Endothelial cell of umbilical vein (primary cell): Measurements from ENCODE around the gene OR1A1. TPM values are rescaled to one million over a fixed set of nuclear protein-coding genes. Genes with fewer than 3 reads are reported as not detected.

Experiments used
- Bru-seq: library from RNA; stranded (reverse); fragments of 400-500 nt; gene quantifications from one replicate; lab custom pipeline; 2021; lab: Mats Ljungman, UMichigan
- BruChase-seq, 2 experiments: library from RNA; stranded (reverse); fragments of 400-500 nt; gene quantifications; one replicate each; lab custom pipeline; 2021; lab: Mats Ljungman, UMichigan
- BruUV-seq: library from RNA; stranded (reverse); fragments of 400-500 nt; replicated peaks from 2 replicates; lab custom pipeline; 2021; lab: Mats Ljungman, UMichigan
- CTCF ChIA-PET: fragments of 300-600, 350-600 bp; sonication (Branson Sonifier 250); formaldehyde crosslinking; loops from one replicate; lab custom pipeline; 2021; ENCODE audit warnings: antibody characterized with exemption, inconsistent platforms; lab: Charles Lee
- POLR2A ChIA-PET: fragments of 300-600, 350-600 bp; sonication (Branson Sonifier 250); formaldehyde crosslinking; loops from one replicate; lab custom pipeline; 2021; ENCODE audit warnings: antibody characterized with exemption, inconsistent platforms; lab: Charles Lee
- DNase-seq: peaks from one replicate; pipeline ENCODE4 v3.0.0-alpha.2; 2011; ENCODE audit warnings: low read depth, low spot score
- FAIRE-seq: peaks from 2 replicates; lab custom pipeline; 2011; peaks lifted over from hg19 to GRCh38; lab: Jason Lieb, UNC
- H2AFZ ChIP-seq: 2 replicates; pipeline ENCODE4 v1.6.0; 2012; ENCODE audit warnings: low read depth, low read length, control low read depth, inconsistent platforms
- H3K27ac ChIP-seq: 2 replicates; pipeline ENCODE4 v1.5.1; 2011; ENCODE audit warnings: low read depth, mild to moderate bottlenecking, control low read depth, low read length, moderate library complexity; ENCODE audit not compliant: insufficient read depth
- H3K27me3 ChIP-seq, 2 experiments: 2 replicates each; pipeline versions ENCODE4 v1.6.0 to v1.6.1; 2011; ENCODE audit warnings: low read length in 2 of 2, mixed read lengths in 1 of 2; ENCODE audit not compliant: control insufficient read depth in 2 of 2, insufficient read depth in 2 of 2
- H3K36me3 ChIP-seq, 2 experiments: 2 replicates in 1 of 2; 3 replicates in 1 of 2; pipeline ENCODE4 v1.5.1; 2011; ENCODE audit warnings: low read length in 2 of 2, mild to moderate bottlenecking in 1 of 2, moderate library complexity in 1 of 2; ENCODE audit not compliant: control insufficient read depth in 2 of 2, insufficient read depth in 2 of 2; ENCODE audit errors: extremely low read depth in 1 of 2
- H3K4me1 ChIP-seq: 3 replicates; pipeline ENCODE4 v1.5.1; 2011; ENCODE audit warnings: mild to moderate bottlenecking, low read length; ENCODE audit not compliant: control insufficient read depth, insufficient read depth; ENCODE audit errors: extremely low read depth
- H3K4me2 ChIP-seq: 2 replicates; pipeline ENCODE4 v1.6.1; 2011; ENCODE audit warnings: low read length, control low read depth, mixed read lengths; ENCODE audit not compliant: insufficient read depth
- H3K4me3 ChIP-seq, 3 experiments: fragments of 200-600 bp in 1 of 3; sonication (generic), shearing (Covaris generic) in 1 of 3; replicated peaks in 1 of 3; 2 replicates each; pipeline ENCODE4 v1.5.1; 2011 to 2016; ENCODE audit warnings: control low read depth in 3 of 3, low read length in 3 of 3, mild to moderate bottlenecking in 2 of 3, inconsistent platforms in 1 of 3, low read depth in 1 of 3, moderate library complexity in 1 of 3; ENCODE audit not compliant: insufficient read depth in 1 of 3
- H3K79me2 ChIP-seq: 2 replicates; pipeline ENCODE4 v1.6.0; 2012; ENCODE audit warnings: low read length, inconsistent platforms; ENCODE audit not compliant: control insufficient read depth, insufficient read depth
- H3K9ac ChIP-seq: replicated peaks from 2 replicates; pipeline ENCODE3; 2011; ENCODE audit warnings: low read length, control low read depth; ENCODE audit not compliant: insufficient read depth; ENCODE audit errors: extremely low read depth
- H3K9me1 ChIP-seq: replicated peaks from 3 replicates; pipeline ENCODE4 v1.6.0; 2011; ENCODE audit warnings: mild to moderate bottlenecking, low read length; ENCODE audit not compliant: control insufficient read depth, insufficient read depth; ENCODE audit errors: extremely low read depth
- H3K9me3 ChIP-seq: replicated peaks from 2 replicates; pipeline ENCODE4 v1.5.1; 2012; ENCODE audit warnings: low read length, inconsistent platforms; ENCODE audit not compliant: control insufficient read depth, insufficient read depth
- H4K20me1 ChIP-seq: replicated peaks from 2 replicates; pipeline ENCODE3; 2011; ENCODE audit warnings: mild to moderate bottlenecking, low read length; ENCODE audit not compliant: control insufficient read depth, insufficient read depth; ENCODE audit errors: extremely low read depth
- CTCF ChIP-seq, 2 donors: IDR thresholded peaks; 1 replicate in 1 of 2; 2 replicates in 1 of 2; pipeline ENCODE4 v1.5.1; 2011; ENCODE audit warnings: low read length in 2 of 2, mild to moderate bottlenecking in 2 of 2, moderate library complexity in 2 of 2, control low read depth in 1 of 2, inconsistent platforms in 1 of 2, low read depth in 1 of 2; ENCODE audit not compliant: insufficient read depth in 1 of 2; ENCODE audit errors: extremely low read depth in 1 of 2
- EZH2 ChIP-seq: IDR thresholded peaks from 2 replicates; pipeline ENCODE4 v1.6.1; 2012; ENCODE audit warnings: borderline replicate concordance, low read depth, mild to moderate bottlenecking, moderate library complexity, low read length, inconsistent platforms; ENCODE audit not compliant: severe bottlenecking
- FOS ChIP-seq: IDR thresholded peaks from 2 replicates; pipeline ENCODE4 v1.6.1; 2011; ENCODE audit warnings: mild to moderate bottlenecking, low read length, moderate library complexity, borderline replicate concordance; ENCODE audit not compliant: insufficient read depth
- GATA2 ChIP-seq: IDR thresholded peaks from 2 replicates; pipeline ENCODE4 v1.7.0; 2011; ENCODE audit warnings: low read depth, mild to moderate bottlenecking, moderate library complexity, mixed read lengths, low read length; ENCODE audit not compliant: insufficient read length, insufficient read depth
- JUN ChIP-seq: IDR thresholded peaks from 2 replicates; pipeline ENCODE4 v1.6.1; 2011; ENCODE audit warnings: borderline replicate concordance, low read depth; ENCODE audit not compliant: insufficient read length, insufficient read depth
- MAX ChIP-seq: IDR thresholded peaks from 2 replicates; pipeline ENCODE4 v1.6.1; 2011; ENCODE audit not compliant: insufficient read depth, insufficient read length
- MYC ChIP-seq: IDR thresholded peaks from one replicate; pipeline ENCODE4 v1.6.1; 2011; ENCODE audit warnings: mild to moderate bottlenecking, low read depth, low read length
- POLR2A ChIP-seq: IDR thresholded peaks from 2 replicates; pipeline ENCODE4 v1.6.1; 2012; ENCODE audit warnings: low read depth, mild to moderate bottlenecking, control low read depth, low read length
- POLR2AphosphoS5 ChIP-seq: IDR thresholded peaks from 2 replicates; pipeline ENCODE4 v1.6.1; 2012; ENCODE audit warnings: low read depth, mild to moderate bottlenecking, control low read depth, low read length, moderate library complexity; ENCODE audit not compliant: insufficient read depth
- dilution Hi-C: fragments of 300-500 bp; cut with MboI; formaldehyde crosslinking; loops from one replicate; pipeline ENCODE4 v1.15.0; 2019; ENCODE audit warnings: low sequenced_read_pairs; ENCODE audit not compliant: extremely low pct_ligation_motif_present
- intact Hi-C: fragments of 100-400 bp; cut with micrococcal nuclease; formaldehyde crosslinking; loops from one replicate; pipeline ENCODE4 v1.10.0; 2022
- long read RNA-seq: library from polyadenylated mRNA; stranded (forward); transcript quantifications from one replicate; pipeline ENCODE4 v2.0.0, GENCODE V29; 2021
- polyA minus RNA-seq, 3 experiments: library from RNA; depleted of rRNA, polyadenylated mRNA; stranded (reverse); fragments of >200 nt; gene quantifications; 1 replicate in 1 of 3; 2 replicates in 2 of 3; pipeline ENCODE4 v1.2.3, GENCODE V29; 2011
- polyA plus RNA-seq, 4 experiments: library from polyadenylated mRNA; depleted of rRNA in 3 of 4; stranded (reverse) in 3 of 4; unstranded in 1 of 4; fragments of >200 nt; gene quantifications; 2 replicates each; pipeline versions ENCODE4 v1.2.1 to v1.2.3, GENCODE V29; 2011 to 2012; ENCODE audit warnings: missing spikeins in 1 of 4
- total RNA-seq: library from RNA; stranded (reverse); gene quantifications from 2 replicates; pipeline ENCODE4 v1.2.3, GENCODE V29; 2021

OR1A1 gene
- total RNA-seq = not detected in 2 replicates
- polyA plus RNA-seq = not detected in 2 replicates
- not detected in 2 replicates for polyA plus RNA-seq (2011; cell fraction: cytosol; rRNA removed)
- not detected in 2 replicates for polyA plus RNA-seq (2011; cell fraction: nucleus; rRNA removed)
- not detected in 2 replicates for polyA plus RNA-seq (2012)
- polyA minus RNA-seq = not detected in 2 replicates
- not detected for polyA minus RNA-seq (2011; cell fraction: cytosol; rRNA and poly(A)+ RNA removed)
- polyA minus RNA-seq (2011; cell fraction: nucleus; rRNA and poly(A)+ RNA removed) = not detected in 2 replicates
- not detected for Bru-seq, nascent RNA
- not detected for BruChase-seq, experiment 1, labeled RNA remaining after a 6-hour chase
- not detected for BruChase-seq, experiment 2, labeled RNA remaining after a 2-hour chase
- long read RNA-seq = 0 reads

- BruUV-seq = no TSS peak
- H3K27ac ChIP-seq = no peak within 1 kb of the TSS
- no peaks in the 10 kb centered on the region for H4K20me1 ChIP-seq
- H3K4me1 ChIP-seq = no peaks in the 10 kb centered on the region
- H3K9me3 ChIP-seq = peaks cover 1% of the 10 kb centered on the region
- no peaks in the 10 kb centered on the region for H3K36me3 ChIP-seq
- H3K9me1 ChIP-seq = no peaks in the 10 kb centered on the region
- ChIA-PET CTCF (no interaction called here), POLR2A (interaction anchor here (0.7 kb wide), 1 partner anchor 75 kb away, joined by 3 read pairs; no protein-coding TSS in a partner anchor)
- H3K27me3 ChIP-seq = no peaks in the 10 kb centered on the region
- intact Hi-C loops = no loop called here
- dilution Hi-C loops = no loop called here
- no peak for DNase-seq
- H3K4me2 ChIP-seq = no peak within 1 kb of the TSS
- H3K9ac ChIP-seq = no peak within 1 kb of the TSS
- no peaks in the 10 kb centered on the region for H3K79me2 ChIP-seq
- TF ChIP-seq FOS (no peak), JUN (no peak), MAX (no peak), POLR2AphosphoS5 (no peak), EZH2 (no peak), MYC (no peak), CTCF (IDR thresholded peaks at IDR 0.05; ENCODE audit: extremely low read depth in 1 of 2, insufficient read depth in 1 of 2, low read depth in 1 of 2, low read length in 2 of 2) (no peak), GATA2 (no peak), POLR2A (no peak)
- H2AFZ ChIP-seq = no peak within 1 kb of the TSS
- FAIRE-seq = no peak
- no peak within 1 kb of the TSS for H3K4me3 ChIP-seq
These were observed at the start of gene OR1A1 for GRCh38 chr17:3207367-3207766. Gene OR1A1 (plus strand): TSS chr17:3207667. CDS start chr17:3215621, 7,954 bp downstream.
